AG04449 (cell line): Measurements from ENCODE around the gene FAM53A.

ENCODE experiments used
- CTCF ChIA-PET: fragments of 350-600 bp; formaldehyde crosslinking; extraction: SDS; loops from one replicate; lab custom pipeline; 2021; ENCODE audit warnings: antibody characterized with exemption; lab: Yijun Ruan, JAX
- POLR2A ChIA-PET: fragments of 400-600, 350-600 bp; formaldehyde crosslinking; extraction: SDS; loops from one replicate; lab custom pipeline; 2020; ENCODE audit warnings: antibody characterized with exemption, inconsistent platforms; lab: Yijun Ruan, JAX
- DNase-seq: peaks from one replicate; pipeline ENCODE4 v3.0.0-alpha.2; 2010; ENCODE audit warnings: low read depth, low spot score
- H3K4me3 ChIP-seq: 2 replicates; pipeline ENCODE4 v1.5.1; 2011; ENCODE audit warnings: low read depth, mild to moderate bottlenecking, control low read depth, low read length
- TF ChIP-seq, protein P1 (sequence below): IDR thresholded peaks from one replicate; pipeline ENCODE4 v1.5.1; 2011; ENCODE audit warnings: mild to moderate bottlenecking, moderate library complexity, low read length, control low read depth, inconsistent platforms; ENCODE audit not compliant: insufficient read depth; ENCODE audit errors: missing control alignments

FAM53A gene

GRCh38 chr4:1638272-1638598 lies 45.9 kb downstream of the FAM53A start:
- DNase-seq: no peak
- POLR2A ChIA-PET: no interaction called here
- CTCF ChIA-PET: no interaction called here
- H3K4me3 ChIP-seq: no peak overlapping the region
- TF ChIP-seq, protein P1, sequence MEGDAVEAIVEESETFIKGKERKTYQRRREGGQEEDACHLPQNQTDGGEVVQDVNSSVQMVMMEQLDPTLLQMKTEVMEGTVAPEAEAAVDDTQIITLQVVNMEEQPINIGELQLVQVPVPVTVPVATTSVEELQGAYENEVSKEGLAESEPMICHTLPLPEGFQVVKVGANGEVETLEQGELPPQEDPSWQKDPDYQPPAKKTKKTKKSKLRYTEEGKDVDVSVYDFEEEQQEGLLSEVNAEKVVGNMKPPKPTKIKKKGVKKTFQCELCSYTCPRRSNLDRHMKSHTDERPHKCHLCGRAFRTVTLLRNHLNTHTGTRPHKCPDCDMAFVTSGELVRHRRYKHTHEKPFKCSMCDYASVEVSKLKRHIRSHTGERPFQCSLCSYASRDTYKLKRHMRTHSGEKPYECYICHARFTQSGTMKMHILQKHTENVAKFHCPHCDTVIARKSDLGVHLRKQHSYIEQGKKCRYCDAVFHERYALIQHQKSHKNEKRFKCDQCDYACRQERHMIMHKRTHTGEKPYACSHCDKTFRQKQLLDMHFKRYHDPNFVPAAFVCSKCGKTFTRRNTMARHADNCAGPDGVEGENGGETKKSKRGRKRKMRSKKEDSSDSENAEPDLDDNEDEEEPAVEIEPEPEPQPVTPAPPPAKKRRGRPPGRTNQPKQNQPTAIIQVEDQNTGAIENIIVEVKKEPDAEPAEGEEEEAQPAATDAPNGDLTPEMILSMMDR: no peak

GRCh38 chr4:1637580-1638271 lies 46.4 kb downstream of the FAM53A start:
- TF ChIP-seq, protein P1: no peak
- no peak for DNase-seq
- no peak overlapping the region for H3K4me3 ChIP-seq
- POLR2A ChIA-PET: no interaction called here
- CTCF ChIA-PET: no interaction called here

GRCh38 chr4:1636490-1637211 lies 47.5 kb downstream of the FAM53A start:
- TF ChIP-seq, protein P1: no peak
- ChIA-PET CTCF (interaction anchor here (1.3 kb wide), 1 partner anchor 9 kb away, joined by 3 read pairs; no protein-coding TSS in a partner anchor), POLR2A (no interaction called here)
- DNase-seq: no peak
- no peak overlapping the region for H3K4me3 ChIP-seq

GRCh38 chr4:1635464-1635863 lies 48.6 kb downstream of the FAM53A start:
- ChIA-PET CTCF (interaction anchor here (0.9 to 2.0 kb wide), 4 partner anchors 12 to 279 kb away, joined by 3 to 8 read pairs (median 5); no protein-coding TSS in a partner anchor), POLR2A (no interaction called here)
- H3K4me3 ChIP-seq: no peak overlapping the region
- no peak for DNase-seq
- TF ChIP-seq, protein P1: no peak

GRCh38 chr4:1633993-1634392 lies 50.1 kb downstream of the FAM53A start:
- DNase-seq: no peak
- TF ChIP-seq, protein P1: no peak
- ChIA-PET CTCF (interaction anchor here (0.7 to 2.0 kb wide), 2 partner anchors 278 to 807 kb away, joined by 3 to 8 read pairs; no protein-coding TSS in a partner anchor), POLR2A (no interaction called here)
- H3K4me3 ChIP-seq: no peak overlapping the region
